WERI-Rb-1 (cell line): Measurements from ENCODE around the gene PANK1.
"Not testable (repeated sequence)": the region's sequence is repeated elsewhere in the genome, so short reads cannot be mapped to it uniquely, and the experiment has no call there.

ENCODE experiments used
- DNase-seq: peaks from one replicate; pipeline ENCODE4 v3.0.0-alpha.2; 2020
- H3K27ac ChIP-seq: fragments of 250-450 bp; sonication (Bioruptor Pico); 2 replicates; pipeline ENCODE4 v1.5.1; 2020; ENCODE audit warnings: mild to moderate bottlenecking, moderate library complexity
- H3K27me3 ChIP-seq: fragments of 250-450 bp; sonication (Bioruptor Pico); 2 replicates; pipeline ENCODE4 v1.5.1; 2021; ENCODE audit warnings: mild to moderate bottlenecking, low read depth, moderate library complexity; ENCODE audit not compliant: insufficient read depth, severe bottlenecking
- H3K36me3 ChIP-seq: fragments of 250-450 bp; sonication (Bioruptor Pico); 2 replicates; pipeline ENCODE4 v1.5.1; 2020; ENCODE audit warnings: mild to moderate bottlenecking, moderate library complexity
- H3K4me3 ChIP-seq: 2 replicates; pipeline ENCODE4 v1.5.1; 2011; ENCODE audit warnings: low read depth, mild to moderate bottlenecking, control low read depth, low read length
- H3K9me3 ChIP-seq: fragments of 250-450 bp; sonication (Bioruptor Pico); 2 replicates; pipeline ENCODE4 v1.5.1; 2021; ENCODE audit warnings: mild to moderate bottlenecking, moderate library complexity; ENCODE audit not compliant: severe bottlenecking
- CTCF ChIP-seq: IDR thresholded peaks from 2 replicates; pipeline ENCODE4 v1.5.1; 2011; ENCODE audit warnings: low read depth, mild to moderate bottlenecking, control low read depth, inconsistent platforms, low read length

Gene PANK1

GRCh38 chr10:89627830-89628229 lies 17.2 kb downstream of the PANK1 start:
- H3K36me3 ChIP-seq: no peaks in the 10 kb centered on the region
- H3K9me3 ChIP-seq: no peaks in the 10 kb centered on the region
- H3K27ac ChIP-seq: no peak overlapping the region
- TF ChIP-seq CTCF: no peak
- no peaks in the 10 kb centered on the region for H3K27me3 ChIP-seq
- no peak for DNase-seq
- H3K4me3 ChIP-seq: no peak overlapping the region

GRCh38 chr10:89625041-89625765 lies 19.8 kb downstream of the PANK1 start:
- TF ChIP-seq CTCF: no peak
- H3K36me3 ChIP-seq: no peaks in the 10 kb centered on the region
- no peak for DNase-seq
- H3K27me3 ChIP-seq: no peaks in the 10 kb centered on the region
- H3K4me3 ChIP-seq: no peak overlapping the region
- no peak overlapping the region for H3K27ac ChIP-seq
- no peaks in the 10 kb centered on the region for H3K9me3 ChIP-seq

- DNase-seq: no peak
- H3K27me3 ChIP-seq: no peaks in the 10 kb centered on the region
- no peak overlapping the region for H3K4me3 ChIP-seq
- H3K36me3 ChIP-seq: no peaks in the 10 kb centered on the region
- TF ChIP-seq CTCF: no peak
- H3K27ac ChIP-seq: no peak overlapping the region
- no peaks in the 10 kb centered on the region for H3K9me3 ChIP-seq
Observed at GRCh38 chr10:89624020-89624419, 21.0 kb downstream of the PANK1 start.

GRCh38 chr10:89622151-89622550 lies 22.9 kb downstream of the PANK1 start:
- no peak for DNase-seq
- H3K36me3 ChIP-seq: no peaks in the 10 kb centered on the region
- H3K27me3 ChIP-seq: no peaks in the 10 kb centered on the region
- no peak overlapping the region for H3K27ac ChIP-seq
- H3K9me3 ChIP-seq: no peaks in the 10 kb centered on the region
- H3K4me3 ChIP-seq: no peak overlapping the region
- TF ChIP-seq CTCF: no peak

- Histone ChIP-seq H3K27me3 (no peaks in the 10 kb centered on the region), H3K36me3 (no peaks in the 10 kb centered on the region), H3K9me3 (no peaks in the 10 kb centered on the region), H3K4me3 (no peak overlapping the region), H3K27ac (no peak overlapping the region)
- DNase-seq: no peak
- TF ChIP-seq CTCF: no peak
Observed at GRCh38 chr10:89621438-89621837, 23.6 kb downstream of the PANK1 start.

- H3K4me3 ChIP-seq, H3K27me3 ChIP-seq, H3K9me3 ChIP-seq, H3K27ac ChIP-seq, DNase-seq, H3K36me3 ChIP-seq: not testable (repeated sequence)
Observed at GRCh38 chr10:89620296-89620695, 24.7 kb downstream of the PANK1 start.
